ENCODE measurements around the gene ZNF224. TPM values are rescaled to one million over a fixed set of nuclear protein-coding genes. Genes with fewer than 3 reads are reported as not detected.
A peak's percentile ranks its signal among the peaks of the same experiment; 100 is the strongest.

ZNF224 gene
- polyA plus RNA-seq, 2 of the 4 experiments (the other 2 are of a cell fraction) = 17.0 to 25.0 TPM

DNA sequence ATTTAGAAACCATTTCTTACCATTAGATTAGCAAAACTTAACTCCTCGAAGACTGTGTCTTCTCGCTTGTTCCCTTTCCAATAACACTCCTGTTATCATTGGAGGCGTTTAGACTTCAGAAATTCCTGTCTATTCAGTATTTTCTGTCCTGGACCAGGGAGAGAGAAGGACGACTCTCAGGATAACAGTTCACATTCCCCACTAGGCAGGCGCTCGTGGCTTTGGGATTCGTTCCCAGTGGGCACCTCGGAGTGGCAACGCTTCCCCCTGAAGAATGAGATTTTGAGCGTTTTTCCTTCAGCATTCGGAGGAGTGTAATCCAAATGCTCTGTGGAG is 18.6 kb downstream of the ZNF224 start:
- Histone ChIP-seq H3K4me1 (no peaks in the 10 kb centered on the region), H3K27ac (peak overlapping the region; percentile 63 to 75), H3K9me3 (peaks cover 43% of the 10 kb centered on the region), H3K4me3 (peak overlapping the region; percentile 79), H3K4me2 (peak overlapping the region; percentile 83)
- FAIRE-seq (no peak), ATAC-seq (peak; percentile 44 to 54; a peak in 4 of 6 replicates), DNase-seq (ENCODE audit: low read depth in 1 of 2, low spot score in 1 of 2) (no peak)
- under 1% methylated on average over 11 of the region's 11 CpGs for WGBS (ENCODE audit: missing lambda C conversion rate)
- TF ChIP-seq MAFK (IDR thresholded peaks at IDR 0.05; ENCODE audit: partially characterized antibody) (peak; percentile 4), CBX2 (IDR thresholded peaks at IDR 0.05; ENCODE audit: borderline replicate concordance, low read depth) (no peak), KDM1A (IDR thresholded peaks at IDR 0.05; ENCODE audit: low read depth) (no peak)
- TF ChIP-seq, protein P1, sequence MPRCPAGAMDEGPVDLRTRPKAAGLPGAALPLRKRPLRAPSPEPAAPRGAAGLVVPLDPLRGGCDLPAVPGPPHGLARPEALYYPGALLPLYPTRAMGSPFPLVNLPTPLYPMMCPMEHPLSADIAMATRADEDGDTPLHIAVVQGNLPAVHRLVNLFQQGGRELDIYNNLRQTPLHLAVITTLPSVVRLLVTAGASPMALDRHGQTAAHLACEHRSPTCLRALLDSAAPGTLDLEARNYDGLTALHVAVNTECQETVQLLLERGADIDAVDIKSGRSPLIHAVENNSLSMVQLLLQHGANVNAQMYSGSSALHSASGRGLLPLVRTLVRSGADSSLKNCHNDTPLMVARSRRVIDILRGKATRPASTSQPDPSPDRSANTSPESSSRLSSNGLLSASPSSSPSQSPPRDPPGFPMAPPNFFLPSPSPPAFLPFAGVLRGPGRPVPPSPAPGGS (IDR thresholded peaks at IDR 0.05) = 0 out of 3 replicates have a peak, but pooled peaks have one; percentile 16
- POLR2A ChIA-PET = interaction anchor here (1.0 to 2.6 kb wide), 2 partner anchors 19 to 52 kb away, joined by 8 to 18 read pairs; partner anchors contain the start of genes ZNF224 and ZNF226
- CTCF ChIA-PET = interaction anchor here (1.4 kb wide), 1 partner anchor 18 kb away, joined by 4 read pairs; no protein-coding TSS in a partner anchor

DNA sequence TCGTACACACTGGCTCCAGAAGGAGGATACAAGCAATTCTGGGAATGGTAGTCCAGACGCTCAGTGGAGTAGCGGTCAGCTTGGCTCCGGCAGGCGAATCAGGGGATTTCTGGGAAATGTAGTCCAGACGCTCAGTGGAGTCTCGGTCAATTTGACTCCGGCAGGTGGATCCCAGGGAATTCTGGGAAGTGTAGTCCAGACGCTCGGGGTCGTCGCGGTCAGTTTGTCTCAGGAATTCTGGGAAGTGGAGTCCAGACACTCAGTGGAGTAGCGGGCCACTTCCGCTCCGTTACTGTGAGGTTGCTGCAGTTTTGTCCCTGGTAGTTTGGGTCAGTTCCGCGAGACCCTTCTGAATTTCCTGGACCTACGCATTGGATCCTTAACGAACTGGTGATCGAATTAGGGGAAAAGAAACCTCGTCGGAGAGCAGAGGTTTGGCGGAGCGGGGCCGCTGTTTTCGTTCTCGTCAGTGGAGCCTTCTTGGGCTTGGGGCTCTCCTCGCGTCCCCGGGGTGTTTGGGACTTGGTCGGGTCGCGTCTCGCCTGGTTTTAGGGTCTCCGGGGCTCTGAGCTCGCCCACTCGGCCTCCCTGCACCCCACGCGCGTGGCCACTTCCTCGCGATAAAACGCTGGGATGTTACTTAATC is 19.1 kb downstream of the ZNF224 start, which contains the start of gene ZNF225:
Gene ZNF225, plus strand, starts transcription at position 262 of the 646 bp plus-strand sequence. CDS start 2,429 bp downstream, outside the sequence.
- FAIRE-seq (peak; percentile 51), ATAC-seq (peak; percentile 98 to 99), DNase-seq (ENCODE audit: low read depth in 1 of 2, low spot score in 1 of 2) (peak; percentile 97 to 99)
- ChIA-PET CTCF (interaction anchor here (1.4 kb wide), 1 partner anchor 18 kb away, joined by 4 read pairs; no protein-coding TSS in a partner anchor), POLR2A (interaction anchor here (1.0 to 2.6 kb wide), 2 partner anchors 19 to 52 kb away, joined by 8 to 18 read pairs; partner anchors contain the start of genes ZNF224 and ZNF226)
- H3K4me2 ChIP-seq = peak within 1 kb of the TSS; percentile 91
- peaks cover 38% of the 10 kb centered on the region for H3K9me3 ChIP-seq
- no peaks in the 10 kb centered on the region for H3K4me1 ChIP-seq
- peak within 1 kb of the TSS; percentile 79 to 84 for H3K27ac ChIP-seq
- peak within 1 kb of the TSS; percentile 79 for H3K4me3 ChIP-seq
- under 1% methylated on average over 44 of the region's 44 CpGs for WGBS (ENCODE audit: missing lambda C conversion rate)
- no peak for TF ChIP-seq SREBF2 (IDR thresholded peaks at IDR 0.05)
- no peak for TF ChIP-seq HEYL (CRISPR knock-in tag; IDR thresholded peaks at IDR 0.05)
- no peak for TF ChIP-seq FOXS1 (CRISPR knock-in tag; IDR thresholded peaks at IDR 0.05)
- no peak for TF ChIP-seq RFX5 (IDR thresholded peaks at IDR 0.05)
- peak; percentile 61 for TF ChIP-seq CHD2 (IDR thresholded peaks at IDR 0.05; ENCODE audit: low read length, partially characterized antibody)
- TF ChIP-seq, protein P2, sequence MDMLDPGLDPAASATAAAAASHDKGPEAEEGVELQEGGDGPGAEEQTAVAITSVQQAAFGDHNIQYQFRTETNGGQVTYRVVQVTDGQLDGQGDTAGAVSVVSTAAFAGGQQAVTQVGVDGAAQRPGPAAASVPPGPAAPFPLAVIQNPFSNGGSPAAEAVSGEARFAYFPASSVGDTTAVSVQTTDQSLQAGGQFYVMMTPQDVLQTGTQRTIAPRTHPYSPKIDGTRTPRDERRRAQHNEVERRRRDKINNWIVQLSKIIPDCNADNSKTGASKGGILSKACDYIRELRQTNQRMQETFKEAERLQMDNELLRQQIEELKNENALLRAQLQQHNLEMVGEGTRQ (IDR thresholded peaks at IDR 0.05) = 0 out of 2 replicates have a peak, but pooled peaks have one; percentile 19
- TF ChIP-seq TFCP2L1 (CRISPR knock-in tag; IDR thresholded peaks at IDR 0.05) = no peak
- TF ChIP-seq, protein P3, sequence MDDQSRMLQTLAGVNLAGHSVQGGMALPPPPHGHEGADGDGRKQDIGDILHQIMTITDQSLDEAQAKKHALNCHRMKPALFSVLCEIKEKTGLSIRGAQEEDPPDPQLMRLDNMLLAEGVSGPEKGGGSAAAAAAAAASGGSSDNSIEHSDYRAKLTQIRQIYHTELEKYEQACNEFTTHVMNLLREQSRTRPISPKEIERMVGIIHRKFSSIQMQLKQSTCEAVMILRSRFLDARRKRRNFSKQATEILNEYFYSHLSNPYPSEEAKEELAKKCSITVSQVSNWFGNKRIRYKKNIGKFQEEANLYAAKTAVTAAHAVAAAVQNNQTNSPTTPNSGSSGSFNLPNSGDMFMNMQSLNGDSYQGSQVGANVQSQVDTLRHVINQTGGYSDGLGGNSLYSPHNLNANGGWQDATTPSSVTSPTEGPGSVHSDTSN (IDR thresholded peaks at IDR 0.05) = no peak
- TF ChIP-seq PHF8 (IDR thresholded peaks at IDR 0.05; ENCODE audit: borderline replicate concordance, low read depth) = peak; percentile 45; the same call in 1 of the 2 replicates
- TF ChIP-seq POLR2A (IDR thresholded peaks at IDR 0.05; ENCODE audit: low read length) = peak; percentile 61
- TF ChIP-seq MYC (IDR thresholded peaks at IDR 0.05; ENCODE audit: borderline replicate concordance, low read length) = peak; percentile 84
- no peak for TF ChIP-seq TP53 (CRISPR knock-in tag; IDR thresholded peaks at IDR 0.05)
- TF ChIP-seq MAZ (IDR thresholded peaks at IDR 0.05; ENCODE audit: borderline replicate concordance, low read depth, low read length) = no peak
- TF ChIP-seq RAD21 (conservative IDR thresholded peaks at IDR 0.05 in 1 of 2, IDR thresholded peaks at IDR 0.05 in 1 of 2) = peak in 1 of 2 experiments; percentile 26; a peak in 2 of 5 replicates
- TF ChIP-seq, protein P4, sequence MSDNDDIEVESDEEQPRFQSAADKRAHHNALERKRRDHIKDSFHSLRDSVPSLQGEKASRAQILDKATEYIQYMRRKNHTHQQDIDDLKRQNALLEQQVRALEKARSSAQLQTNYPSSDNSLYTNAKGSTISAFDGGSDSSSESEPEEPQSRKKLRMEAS (IDR thresholded peaks at IDR 0.05) = peak; percentile 60; the same call in 1 of the 2 replicates
- peak; percentile 55 to 80; a peak in 4 of 5 replicates for TF ChIP-seq JUN (IDR thresholded peaks at IDR 0.05)
- TF ChIP-seq, protein P5, sequence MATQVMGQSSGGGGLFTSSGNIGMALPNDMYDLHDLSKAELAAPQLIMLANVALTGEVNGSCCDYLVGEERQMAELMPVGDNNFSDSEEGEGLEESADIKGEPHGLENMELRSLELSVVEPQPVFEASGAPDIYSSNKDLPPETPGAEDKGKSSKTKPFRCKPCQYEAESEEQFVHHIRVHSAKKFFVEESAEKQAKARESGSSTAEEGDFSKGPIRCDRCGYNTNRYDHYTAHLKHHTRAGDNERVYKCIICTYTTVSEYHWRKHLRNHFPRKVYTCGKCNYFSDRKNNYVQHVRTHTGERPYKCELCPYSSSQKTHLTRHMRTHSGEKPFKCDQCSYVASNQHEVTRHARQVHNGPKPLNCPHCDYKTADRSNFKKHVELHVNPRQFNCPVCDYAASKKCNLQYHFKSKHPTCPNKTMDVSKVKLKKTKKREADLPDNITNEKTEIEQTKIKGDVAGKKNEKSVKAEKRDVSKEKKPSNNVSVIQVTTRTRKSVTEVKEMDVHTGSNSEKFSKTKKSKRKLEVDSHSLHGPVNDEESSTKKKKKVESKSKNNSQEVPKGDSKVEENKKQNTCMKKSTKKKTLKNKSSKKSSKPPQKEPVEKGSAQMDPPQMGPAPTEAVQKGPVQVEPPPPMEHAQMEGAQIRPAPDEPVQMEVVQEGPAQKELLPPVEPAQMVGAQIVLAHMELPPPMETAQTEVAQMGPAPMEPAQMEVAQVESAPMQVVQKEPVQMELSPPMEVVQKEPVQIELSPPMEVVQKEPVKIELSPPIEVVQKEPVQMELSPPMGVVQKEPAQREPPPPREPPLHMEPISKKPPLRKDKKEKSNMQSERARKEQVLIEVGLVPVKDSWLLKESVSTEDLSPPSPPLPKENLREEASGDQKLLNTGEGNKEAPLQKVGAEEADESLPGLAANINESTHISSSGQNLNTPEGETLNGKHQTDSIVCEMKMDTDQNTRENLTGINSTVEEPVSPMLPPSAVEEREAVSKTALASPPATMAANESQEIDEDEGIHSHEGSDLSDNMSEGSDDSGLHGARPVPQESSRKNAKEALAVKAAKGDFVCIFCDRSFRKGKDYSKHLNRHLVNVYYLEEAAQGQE (IDR thresholded peaks at IDR 0.05) = peak; percentile 39; the same call in 1 of the 2 replicates
- no peak for TF ChIP-seq ZNF302 (CRISPR knock-in tag; IDR thresholded peaks at IDR 0.05)
- TF ChIP-seq HOXB13 (CRISPR knock-in tag; IDR thresholded peaks at IDR 0.05; ENCODE audit: low read depth) = no peak
- TF ChIP-seq, protein P6, sequence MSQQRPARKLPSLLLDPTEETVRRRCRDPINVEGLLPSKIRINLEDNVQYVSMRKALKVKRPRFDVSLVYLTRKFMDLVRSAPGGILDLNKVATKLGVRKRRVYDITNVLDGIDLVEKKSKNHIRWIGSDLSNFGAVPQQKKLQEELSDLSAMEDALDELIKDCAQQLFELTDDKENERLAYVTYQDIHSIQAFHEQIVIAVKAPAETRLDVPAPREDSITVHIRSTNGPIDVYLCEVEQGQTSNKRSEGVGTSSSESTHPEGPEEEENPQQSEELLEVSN (IDR thresholded peaks at IDR 0.05; ENCODE audit: borderline replicate concordance, low read depth) = no peak
- TF ChIP-seq NR3C1 (IDR thresholded peaks at IDR 0.05) = no peak
- TF ChIP-seq, protein P7, sequence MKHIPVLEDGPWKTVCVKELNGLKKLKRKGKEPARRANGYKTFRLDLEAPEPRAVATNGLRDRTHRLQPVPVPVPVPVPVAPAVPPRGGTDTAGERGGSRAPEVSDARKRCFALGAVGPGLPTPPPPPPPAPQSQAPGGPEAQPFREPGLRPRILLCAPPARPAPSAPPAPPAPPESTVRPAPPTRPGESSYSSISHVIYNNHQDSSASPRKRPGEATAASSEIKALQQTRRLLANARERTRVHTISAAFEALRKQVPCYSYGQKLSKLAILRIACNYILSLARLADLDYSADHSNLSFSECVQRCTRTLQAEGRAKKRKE (CRISPR knock-in tag; IDR thresholded peaks at IDR 0.05; ENCODE audit: low read depth) = no peak

All from A549 (cell line).